GM12801 (cell line): ENCODE results near the gene THAP4.

ENCODE experiments used
- TF ChIP-seq, protein P1 (sequence below): IDR thresholded peaks from one replicate; pipeline ENCODE4 v1.5.1; 2011; ENCODE audit warnings: control low read depth; ENCODE audit not compliant: insufficient read length; ENCODE audit errors: extremely low read depth

THAP4 gene

DNA sequence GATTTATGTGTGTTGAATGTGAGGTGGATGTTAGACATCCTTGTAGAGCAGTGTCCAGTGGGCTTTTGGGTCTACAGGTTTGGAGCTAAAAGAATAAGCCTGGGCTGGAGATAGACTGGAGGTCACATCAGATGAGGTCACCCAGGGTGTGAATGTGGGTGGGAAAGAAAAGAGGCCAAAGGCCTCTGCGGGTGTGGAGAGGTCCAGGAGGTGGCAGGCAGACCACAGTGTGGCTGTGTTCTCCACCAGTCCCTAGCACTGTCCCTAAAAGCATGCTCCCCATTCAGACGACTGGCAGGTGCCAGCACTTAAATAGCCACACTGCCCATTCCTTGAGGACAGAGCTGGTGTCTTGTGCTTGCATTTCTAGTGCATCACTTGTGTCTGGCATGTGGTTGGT, 4.7 kb upstream of the THAP4 start:
- TF ChIP-seq, protein P1, sequence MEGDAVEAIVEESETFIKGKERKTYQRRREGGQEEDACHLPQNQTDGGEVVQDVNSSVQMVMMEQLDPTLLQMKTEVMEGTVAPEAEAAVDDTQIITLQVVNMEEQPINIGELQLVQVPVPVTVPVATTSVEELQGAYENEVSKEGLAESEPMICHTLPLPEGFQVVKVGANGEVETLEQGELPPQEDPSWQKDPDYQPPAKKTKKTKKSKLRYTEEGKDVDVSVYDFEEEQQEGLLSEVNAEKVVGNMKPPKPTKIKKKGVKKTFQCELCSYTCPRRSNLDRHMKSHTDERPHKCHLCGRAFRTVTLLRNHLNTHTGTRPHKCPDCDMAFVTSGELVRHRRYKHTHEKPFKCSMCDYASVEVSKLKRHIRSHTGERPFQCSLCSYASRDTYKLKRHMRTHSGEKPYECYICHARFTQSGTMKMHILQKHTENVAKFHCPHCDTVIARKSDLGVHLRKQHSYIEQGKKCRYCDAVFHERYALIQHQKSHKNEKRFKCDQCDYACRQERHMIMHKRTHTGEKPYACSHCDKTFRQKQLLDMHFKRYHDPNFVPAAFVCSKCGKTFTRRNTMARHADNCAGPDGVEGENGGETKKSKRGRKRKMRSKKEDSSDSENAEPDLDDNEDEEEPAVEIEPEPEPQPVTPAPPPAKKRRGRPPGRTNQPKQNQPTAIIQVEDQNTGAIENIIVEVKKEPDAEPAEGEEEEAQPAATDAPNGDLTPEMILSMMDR: no peak

DNA sequence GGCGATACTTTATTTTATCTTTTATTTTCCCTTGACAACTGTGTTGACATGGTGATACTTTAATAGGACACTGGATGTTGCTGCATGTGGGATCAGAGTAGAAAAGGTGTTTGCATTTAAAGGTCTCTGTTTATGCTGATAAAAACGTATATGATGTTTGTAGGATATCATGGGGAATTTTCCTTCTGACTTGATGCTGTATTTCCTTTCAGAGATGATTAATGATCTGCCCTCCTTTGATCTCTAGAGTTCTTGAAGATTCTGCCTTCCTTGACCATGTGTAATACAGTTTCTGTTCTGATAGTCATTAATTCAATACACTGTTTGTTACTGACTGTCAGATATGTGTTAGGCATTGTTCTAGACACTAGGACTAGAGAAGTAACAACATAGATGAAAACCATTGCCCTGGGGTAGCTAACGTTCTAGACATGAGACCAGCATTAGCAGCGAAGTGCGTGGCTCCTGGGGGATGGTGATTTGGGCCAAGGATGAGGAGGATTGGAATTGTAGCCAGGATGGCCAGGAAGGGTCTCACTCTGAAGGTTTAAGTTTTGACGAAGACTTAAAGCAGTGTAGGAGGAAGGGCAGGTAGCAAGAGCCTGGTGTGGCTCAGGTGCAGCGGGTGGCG, 3.3 kb upstream of the THAP4 start:
- TF ChIP-seq, protein P1: no peak

DNA sequence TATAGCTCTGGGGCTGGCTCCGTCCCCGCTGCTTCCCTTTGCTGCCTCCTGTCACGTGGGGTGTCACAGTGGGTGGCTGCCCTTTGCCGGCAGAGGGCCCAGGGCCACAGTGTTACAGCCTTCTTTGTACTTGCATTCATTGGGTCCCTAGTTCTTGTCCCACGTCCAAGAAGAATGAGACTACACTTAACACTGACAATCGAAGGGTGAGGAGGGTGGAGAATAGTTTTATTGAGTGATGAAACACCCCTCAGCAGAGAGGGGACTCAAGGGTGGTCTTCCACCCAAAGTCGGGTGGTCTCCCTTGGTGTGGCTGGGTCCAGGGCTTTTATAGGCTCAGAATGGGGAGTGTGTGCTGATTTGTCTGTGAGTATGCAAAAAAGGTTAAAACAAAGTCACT, 2.4 kb upstream of the THAP4 start:
- TF ChIP-seq, protein P1: no peak

DNA sequence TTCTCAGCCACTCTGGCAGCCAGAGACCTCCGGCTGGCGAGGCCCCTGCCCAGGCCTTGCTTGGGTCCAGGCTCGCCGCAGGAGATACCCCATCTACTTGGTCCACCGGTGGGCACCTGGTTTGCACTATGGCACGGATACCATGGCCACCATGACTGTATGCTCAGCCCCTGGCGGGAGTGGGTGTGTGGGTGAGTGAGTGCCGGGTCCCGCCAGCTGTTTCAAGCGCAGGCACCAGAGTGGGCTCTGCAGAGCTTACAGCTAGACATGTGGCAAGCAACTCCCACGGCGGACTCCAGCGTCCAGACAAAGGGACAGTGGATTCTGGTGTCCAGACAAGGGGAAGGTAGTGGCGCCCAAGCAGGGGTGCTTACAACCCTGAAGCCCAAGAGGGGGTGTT, 2.0 kb upstream of the THAP4 start:
- TF ChIP-seq, protein P1: no peak

DNA sequence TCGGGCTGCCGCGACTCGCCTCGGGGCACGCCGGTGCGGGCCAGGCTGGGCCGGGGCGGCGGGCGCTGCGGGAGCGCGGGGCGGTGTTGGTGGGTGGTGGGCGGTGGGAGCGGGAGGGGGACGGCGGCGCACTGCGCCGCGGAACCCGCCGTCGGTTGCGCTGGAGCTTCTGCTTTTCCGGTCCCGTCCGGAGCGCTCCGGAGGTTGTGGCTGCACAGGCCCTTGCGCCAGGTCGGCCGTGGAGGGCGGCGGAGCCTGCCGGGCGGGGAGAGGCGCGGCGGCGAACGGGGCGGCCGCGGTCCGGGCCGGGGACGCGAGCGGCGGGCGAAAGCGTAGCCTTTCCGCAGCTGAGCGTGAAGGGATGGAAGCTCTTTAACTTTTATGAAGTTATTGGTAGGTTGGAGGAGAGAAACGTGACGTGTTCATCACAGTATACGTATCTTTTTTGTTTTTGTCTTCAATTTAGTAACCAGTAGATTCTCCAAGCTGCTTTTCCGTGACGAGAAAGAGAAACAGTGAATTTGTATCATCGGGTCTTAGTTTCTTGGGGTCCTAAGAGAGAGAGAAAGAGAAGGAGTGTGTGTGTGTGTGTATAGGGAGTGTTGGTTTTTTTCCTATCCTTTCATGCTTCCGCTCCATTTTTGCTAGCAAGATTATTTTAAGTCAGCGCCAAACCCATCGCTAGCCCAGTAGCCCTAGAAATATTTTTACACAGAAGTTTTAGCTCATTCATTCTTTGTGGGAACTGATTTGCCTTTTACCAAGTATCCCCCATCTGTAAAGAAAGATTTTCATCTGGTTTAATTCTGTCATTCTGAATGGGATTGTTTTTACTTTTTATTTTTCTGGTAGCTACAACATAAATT, 1.1 kb upstream of the THAP4 start:
- TF ChIP-seq, protein P1: no peak

DNA sequence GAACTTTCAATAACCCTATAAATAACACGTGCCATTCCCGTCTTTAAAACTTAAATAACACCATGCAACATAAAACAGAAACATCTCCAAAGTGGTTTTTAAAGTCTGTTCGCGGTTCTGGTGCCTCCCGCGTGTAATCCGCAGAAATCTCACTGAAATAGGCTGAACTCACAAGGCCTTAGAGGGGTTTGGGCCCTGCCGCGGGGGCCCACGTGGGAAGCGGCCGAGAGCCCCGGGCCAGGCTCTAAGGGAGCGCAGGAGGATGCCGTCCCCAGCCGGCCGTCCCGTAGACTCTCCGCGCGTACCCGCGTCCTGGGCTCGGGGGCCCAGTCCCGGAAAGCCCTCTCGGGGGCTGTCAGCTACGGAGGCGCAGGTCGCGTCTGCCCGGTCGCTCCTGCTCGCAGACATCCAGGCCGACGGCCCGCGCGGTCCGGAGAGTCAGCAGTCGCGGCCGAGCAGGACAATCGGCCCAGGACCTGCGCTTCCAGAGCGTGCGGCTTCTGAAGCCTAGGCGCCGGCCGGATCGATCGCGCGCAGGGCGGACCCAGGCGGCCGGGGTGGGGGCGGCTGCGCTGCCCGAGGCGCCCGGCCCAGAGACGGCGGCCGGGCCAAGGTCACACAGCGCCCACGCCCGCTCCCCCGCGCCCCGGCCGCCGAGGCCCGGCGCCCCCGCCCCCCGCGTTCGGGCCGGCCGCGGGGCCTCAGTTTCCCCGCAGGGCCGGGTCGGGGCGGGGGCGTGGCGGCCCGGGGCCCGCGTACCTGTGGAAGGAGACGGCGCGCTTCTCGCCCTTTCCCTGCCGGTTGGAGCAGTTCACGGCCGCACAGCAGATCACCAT, 558 bp downstream of the THAP4 start:
- TF ChIP-seq, protein P1: no peak

DNA sequence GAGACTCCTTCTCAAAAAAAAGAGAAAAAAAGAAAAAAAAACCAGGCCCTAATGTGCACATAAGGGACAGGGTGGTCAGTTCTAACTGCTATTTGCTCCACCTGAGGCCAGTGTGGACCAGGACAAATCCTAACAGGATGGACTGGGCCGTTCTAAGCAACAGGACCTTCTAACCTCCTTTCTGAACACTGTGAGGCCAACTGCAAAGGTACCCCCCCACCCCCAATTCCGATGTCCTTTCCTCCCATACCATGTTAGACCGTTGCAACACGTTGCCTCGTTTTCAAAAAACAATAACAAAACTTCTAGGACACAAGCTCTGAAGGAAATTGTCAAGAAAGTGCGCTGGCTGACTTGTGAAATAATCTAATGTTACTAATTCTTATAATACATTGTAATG, 1.2 kb downstream of the THAP4 start:
- TF ChIP-seq, protein P1: no peak
